Adipose tissue (tissue), 3 donors: Measurements from ENCODE around the gene NPIPA8. TPM values are rescaled to one million over a fixed set of nuclear protein-coding genes. Genes with fewer than 3 reads are reported as not detected.
"Not testable (repeated sequence)": the region's sequence is repeated elsewhere in the genome, so short reads cannot be mapped to it uniquely, and the experiment has no call there.

Source experiments
- H3K27ac ChIP-seq: one replicate; pipeline ENCODE4 v1.5.1; 2013; ENCODE audit warnings: low read depth, low read length
- WGBS, 3 donors: extraction: QIAGEN DNeasy Blood & Tissue Kit; methylation state at CpG; one replicate each; pipeline ENCODE4 v1.1.7; 2013; 5-methylcytosine and 5-hydroxymethylcytosine counted together
- polyA plus RNA-seq, 3 donors: library from polyadenylated mRNA; stranded (reverse); fragments of 200-250 nt; gene quantifications; one replicate each; pipeline ENCODE4 v1.2.3, GENCODE V29; 2013
- donor health status: healthy with polysubstance abuse.
- donor health status: Bipolar disorder and iron deficiency.
- donor health status: healthy.

Gene NPIPA8
- polyA plus RNA-seq, result 1 to 10 TPM in 1 of 3 donors, under 1 TPM in 1, not detected in 1; 0.12 to 8.8 TPM

DNA sequence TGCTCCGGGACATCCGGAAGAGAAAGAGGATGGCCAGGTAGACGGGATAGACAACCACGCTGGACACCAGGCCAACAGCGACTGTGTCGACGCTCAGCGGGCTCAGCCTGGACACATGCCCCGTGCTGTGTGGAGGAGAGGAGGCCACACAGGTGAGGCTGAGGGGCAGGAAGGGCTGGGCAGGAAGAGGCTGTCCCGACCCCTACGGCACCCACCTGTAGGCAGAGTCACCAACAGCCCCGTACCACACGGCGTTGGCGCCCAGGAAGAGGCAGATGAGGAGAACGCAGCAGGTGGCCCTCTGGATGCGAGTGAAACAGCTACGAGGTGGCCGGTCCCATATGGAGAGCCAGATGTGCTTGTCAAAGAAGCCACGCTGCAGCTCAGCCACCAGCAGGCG, at the start of gene NPIPA8:
Gene NPIPA8, minus strand, starts transcription at position 101 of the 400 bp plus-strand sequence. CDS start 4,074 bp downstream, outside the sequence.
- WGBS, 3 donors, result no CpG with 5 or more reads among the region's 21 CpGs
- H3K27ac ChIP-seq, result not testable (repeated sequence)

DNA sequence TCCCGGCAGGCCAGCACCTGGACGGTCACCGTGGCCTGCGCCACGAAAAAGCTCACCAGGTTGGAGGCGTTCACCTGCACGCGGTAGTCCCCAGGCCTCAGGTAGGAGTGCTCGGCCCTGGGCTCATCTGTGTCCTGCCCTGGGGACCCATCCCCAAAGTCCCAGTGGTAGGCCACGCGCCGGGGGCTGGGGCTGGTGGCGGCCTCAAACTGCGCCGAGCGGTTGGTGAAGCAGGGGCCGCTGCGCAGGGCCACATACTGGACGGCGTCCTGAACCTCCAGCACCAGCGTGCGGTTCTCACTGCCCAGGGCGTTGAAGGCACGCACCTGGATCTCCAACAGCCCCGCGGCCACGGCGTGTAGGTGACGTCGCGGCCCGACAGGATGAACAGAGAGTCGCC, 48.7 kb upstream of the NPIPA8 start:
- 96% methylated on average over 4 of the region's 33 CpGs; no CpG with 5 or more reads in 2 of the 3 donors for WGBS, 3 donors
- H3K27ac ChIP-seq, result not testable (repeated sequence)

DNA sequence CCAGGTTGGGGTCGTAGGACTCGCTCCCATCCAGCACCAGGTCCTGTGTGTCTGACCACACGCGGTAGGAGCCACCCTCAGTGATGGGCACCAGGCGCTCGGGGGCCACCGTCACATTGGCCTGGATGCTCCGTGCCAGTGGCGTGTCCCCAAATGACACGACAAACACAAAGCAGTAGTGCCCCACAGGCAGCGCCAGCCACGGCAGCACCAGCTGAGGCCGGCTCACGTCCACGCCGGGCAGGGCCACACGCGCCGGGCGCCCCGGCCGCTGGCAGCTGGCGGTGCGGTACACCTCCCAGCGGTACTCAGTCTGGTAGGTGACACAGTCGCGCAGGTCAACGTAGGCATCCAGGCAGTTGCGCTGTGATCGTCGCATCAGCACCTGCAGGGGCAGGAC, 48.3 kb upstream of the NPIPA8 start:
- H3K27ac ChIP-seq, result not testable (repeated sequence)

DNA sequence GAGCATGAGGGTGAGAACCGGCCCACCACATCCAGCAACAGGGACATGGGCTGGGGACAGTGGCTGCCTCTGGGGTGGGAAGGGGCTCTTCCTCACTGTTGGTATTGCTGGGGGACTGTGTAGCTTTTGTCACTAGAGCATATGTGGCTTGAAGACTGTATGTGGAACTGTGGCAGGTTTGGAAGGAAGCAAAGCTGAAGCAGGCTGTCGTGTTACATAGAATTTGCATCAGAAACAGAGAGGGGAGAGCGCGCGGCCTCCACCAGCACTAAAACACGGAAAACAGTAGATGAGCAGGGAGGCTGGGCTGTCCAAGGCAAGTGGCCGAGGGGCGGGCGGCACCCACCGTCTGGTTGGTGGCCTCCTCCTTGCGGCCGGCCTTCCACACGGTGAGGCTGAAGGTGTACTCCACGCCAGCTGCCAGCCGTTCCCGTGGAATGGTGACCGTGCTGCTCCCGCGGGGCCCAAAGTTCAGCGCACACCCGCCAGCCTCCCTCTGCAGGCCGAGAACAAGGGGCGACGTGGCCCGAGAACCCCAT, 47.6 kb upstream of the NPIPA8 start:
- not testable (repeated sequence) for H3K27ac ChIP-seq
- 89 to 92% methylated on average over 6 to 7 of the region's 25 CpGs; no CpG with 5 or more reads in 1 of the 3 donors for WGBS, 3 donors

More for the DNA sequence above, 48.3 kb upstream of the NPIPA8 start:
- WGBS, 3 donors, result 98% methylated on average over 9 of the region's 31 CpGs; no CpG with 5 or more reads in 2 of the 3 donors

DNA sequence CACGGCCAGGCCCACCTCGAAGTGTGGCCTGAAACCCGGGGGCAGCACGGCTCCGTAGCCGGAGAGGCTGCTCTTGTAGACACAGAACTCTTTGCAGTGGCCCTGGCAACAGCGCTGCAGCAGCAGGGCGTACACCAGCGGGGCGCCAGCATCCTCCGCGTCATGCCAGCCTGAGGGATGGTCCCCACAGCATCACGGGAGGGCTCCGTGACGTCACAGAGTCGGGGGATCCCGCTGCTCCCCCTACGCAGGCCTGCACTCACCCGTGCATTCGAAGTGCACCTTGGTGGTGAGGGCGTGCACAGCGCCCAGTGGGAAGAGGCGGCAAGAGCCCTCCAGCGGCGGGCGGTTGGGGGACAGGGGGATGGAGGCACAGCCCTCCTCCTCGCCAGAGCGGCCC, 46.2 kb upstream of the NPIPA8 start:
- not testable (repeated sequence) for H3K27ac ChIP-seq
- WGBS, 3 donors, result 93 to 96% methylated on average over 8 to 14 of the region's 28 CpGs; no CpG with 5 or more reads in 1 of the 3 donors

DNA sequence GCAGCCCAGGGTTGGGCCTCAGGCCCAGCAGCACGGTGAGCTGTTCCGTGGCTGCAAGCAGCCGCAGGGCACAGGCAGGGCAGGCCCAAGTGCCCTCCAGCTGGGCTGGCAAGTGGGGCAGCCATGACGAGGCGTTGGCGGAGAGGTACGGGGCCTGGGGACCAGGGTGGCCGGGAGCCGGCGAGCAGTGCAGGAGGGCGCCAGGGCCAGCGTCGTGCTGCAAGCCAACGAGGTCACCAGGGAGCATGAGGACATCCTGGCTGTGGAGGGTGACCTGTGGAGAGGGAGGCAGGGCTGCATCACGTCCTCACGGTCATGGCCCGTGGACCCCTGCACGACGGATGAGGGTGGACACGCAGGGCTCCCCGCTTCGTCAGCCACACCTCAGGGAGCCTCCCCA, 11.2 kb upstream of the NPIPA8 start:
- not testable (repeated sequence) for H3K27ac ChIP-seq
- 88% methylated on average over 3 of the region's 22 CpGs; no CpG with 5 or more reads in 2 of the 3 donors for WGBS, 3 donors

DNA sequence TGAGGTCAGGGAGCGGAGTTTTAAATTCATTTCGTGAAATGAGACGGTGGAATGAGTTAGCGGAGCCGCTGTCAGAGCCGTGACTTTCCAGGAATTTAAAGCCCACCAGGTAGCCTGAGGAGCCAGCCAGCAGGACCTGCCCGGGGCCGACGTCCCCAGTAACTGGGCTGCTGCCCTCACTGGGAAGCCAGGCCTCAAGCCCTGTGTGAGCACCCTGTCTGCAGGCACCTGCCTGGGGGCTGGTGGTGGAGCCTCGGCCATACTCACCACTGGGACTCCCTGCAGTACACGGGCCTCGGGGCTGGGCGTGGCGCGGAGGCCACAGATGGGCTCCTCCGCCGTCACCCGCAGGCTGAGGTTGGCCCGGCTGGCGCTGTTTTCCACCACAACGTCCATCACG, 10.5 kb upstream of the NPIPA8 start:
- H3K27ac ChIP-seq, result not testable (repeated sequence)
- 90 to 100% (median 100%) methylated on average over 2 to 3 of the region's 22 CpGs for WGBS, 3 donors

DNA sequence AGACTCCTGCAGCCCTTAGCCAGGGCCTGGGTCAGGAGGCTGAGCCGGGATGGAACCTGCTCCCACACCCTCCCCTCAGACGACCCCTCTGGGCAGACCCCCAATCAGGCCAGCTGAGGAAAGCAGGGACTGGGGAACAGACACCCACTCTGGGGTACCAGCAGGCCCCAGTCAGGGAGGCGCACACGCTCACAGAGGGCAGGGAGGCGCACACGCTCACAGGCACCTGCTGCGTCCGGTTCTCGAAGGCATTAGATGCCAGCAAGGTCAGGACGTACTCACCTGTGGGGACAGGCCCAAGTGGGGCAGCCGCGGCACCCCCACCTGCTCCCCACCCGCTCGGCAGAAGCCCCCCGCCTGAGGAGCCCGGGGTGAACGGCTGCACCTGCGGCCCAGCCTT, 8.1 kb upstream of the NPIPA8 start:
- no CpG with 5 or more reads among the region's 18 CpGs for WGBS, 3 donors

DNA sequence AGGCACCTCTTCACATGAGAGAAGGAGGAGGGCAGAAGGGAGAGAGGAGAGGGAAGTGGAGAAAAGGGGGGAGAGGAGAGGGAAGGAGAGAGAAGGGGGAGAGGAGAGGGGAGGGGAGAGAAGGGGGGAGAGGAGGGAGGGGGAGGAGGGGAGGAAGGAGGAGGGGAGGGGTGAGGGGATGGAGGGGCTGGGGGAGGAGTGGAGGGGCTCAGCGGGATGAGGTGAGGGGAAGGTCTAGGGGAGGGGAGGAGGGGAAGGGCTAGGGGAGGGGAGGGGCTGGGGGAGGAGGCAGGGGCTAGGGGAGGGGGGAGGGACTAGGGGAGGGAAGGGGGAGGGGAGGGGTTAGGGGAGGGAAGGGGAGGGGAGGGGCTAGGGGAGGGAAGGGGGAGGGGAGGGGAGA, 5.5 kb upstream of the NPIPA8 start:
- not testable (repeated sequence) for H3K27ac ChIP-seq
- 88% methylated on average over 1 of the region's 1 CpG; no CpG with 5 or more reads in 2 of the 3 donors for WGBS, 3 donors

More for the DNA sequence above, 8.1 kb upstream of the NPIPA8 start:
- H3K27ac ChIP-seq, result not testable (repeated sequence)

DNA sequence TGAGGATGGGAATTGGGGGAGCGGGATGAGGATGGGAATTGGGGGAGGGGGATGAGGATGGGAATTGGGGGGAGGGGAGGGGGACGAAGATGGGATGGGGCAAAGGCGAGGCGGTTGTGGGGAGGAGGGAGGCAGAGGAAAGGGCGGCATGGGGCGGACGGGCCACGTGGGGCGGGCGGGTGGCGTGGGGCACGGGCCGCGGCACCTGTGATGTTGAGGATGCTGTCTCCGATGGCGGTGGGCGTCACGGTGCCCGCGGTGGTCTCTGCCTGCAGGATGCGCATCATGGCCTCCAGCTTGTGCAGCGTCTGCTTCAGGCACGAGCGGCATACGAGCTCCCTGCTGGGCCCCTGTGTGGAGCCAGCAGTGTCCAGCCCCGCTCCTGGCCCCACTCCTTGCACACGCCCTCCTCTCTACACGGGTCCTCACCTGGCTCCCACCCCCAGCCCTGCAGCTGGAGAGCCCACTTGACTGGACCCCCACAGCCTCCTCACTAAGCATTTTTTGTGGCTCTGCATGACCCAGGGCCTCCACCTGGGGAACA, 5.0 kb upstream of the NPIPA8 start:
- not testable (repeated sequence) for H3K27ac ChIP-seq
- 87 to 94% (median 94%) methylated on average over 1 to 2 of the region's 28 CpGs for WGBS, 3 donors

DNA sequence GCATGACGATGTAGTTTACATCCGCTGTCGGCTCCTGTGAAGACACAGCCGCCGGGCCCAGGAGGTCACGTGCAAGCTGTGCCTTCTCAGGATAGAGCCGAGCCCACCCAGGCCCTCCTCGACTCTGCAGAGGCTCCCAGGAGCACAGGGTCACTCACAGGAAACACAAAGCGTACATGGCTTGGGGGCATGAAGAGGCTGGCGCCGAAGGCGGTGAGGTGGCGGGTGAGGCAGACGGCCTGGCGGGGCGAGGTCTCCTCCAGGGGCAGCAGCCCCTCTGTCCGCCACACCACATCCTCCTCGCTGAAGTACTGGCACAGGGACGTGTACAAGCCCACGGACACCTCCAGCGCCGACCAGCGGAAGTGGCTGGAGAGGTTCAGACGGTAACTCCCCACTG, 2.7 kb upstream of the NPIPA8 start:
- H3K27ac ChIP-seq, result not testable (repeated sequence)
- 83% methylated on average over 6 of the region's 24 CpGs; no CpG with 5 or more reads in 2 of the 3 donors for WGBS, 3 donors

DNA sequence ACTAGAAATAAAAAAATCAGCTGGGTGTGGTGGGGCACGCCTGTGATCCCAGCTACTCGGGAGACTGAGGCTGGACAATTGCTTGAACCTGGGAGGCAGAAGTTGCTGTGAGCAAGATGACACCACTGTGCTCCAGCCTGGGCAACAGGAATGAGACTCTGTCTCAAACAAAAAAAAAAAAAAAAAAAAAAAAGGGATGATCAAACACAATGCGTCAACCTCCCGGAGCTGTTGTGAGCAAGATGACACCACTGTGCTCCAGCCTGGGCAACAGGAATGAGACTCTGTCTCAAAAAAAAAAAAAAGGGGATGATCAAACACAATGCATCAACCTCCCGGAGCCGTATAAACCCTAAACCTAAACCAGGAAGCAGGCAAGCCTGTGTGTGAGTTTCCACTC, 24.7 kb downstream of the NPIPA8 start:
- WGBS, 3 donors, result no CpG with 5 or more reads among the region's 6 CpGs
- H3K27ac ChIP-seq, result not testable (repeated sequence)

DNA sequence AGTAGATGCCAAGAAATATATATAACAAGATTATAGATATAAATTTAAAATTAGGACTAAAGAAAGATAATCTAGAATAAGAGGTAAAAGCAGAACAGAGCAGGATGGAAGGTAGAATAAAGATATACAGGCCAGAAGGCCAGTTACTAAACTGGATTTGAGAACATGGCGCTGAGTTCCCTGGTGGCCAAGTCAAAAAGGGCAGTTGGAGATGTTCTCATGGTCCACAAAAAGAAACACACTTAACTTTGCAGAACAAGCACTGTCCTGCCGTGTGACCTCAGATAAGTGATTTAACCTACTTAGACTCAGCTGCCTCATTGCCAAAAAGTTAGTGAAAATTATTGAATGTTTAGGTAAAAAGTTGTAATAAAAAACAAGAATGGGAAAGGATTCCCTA, 27.4 kb downstream of the NPIPA8 start:
- no CpG with 5 or more reads among the region's 2 CpGs for WGBS, 3 donors
- not testable (repeated sequence) for H3K27ac ChIP-seq

DNA sequence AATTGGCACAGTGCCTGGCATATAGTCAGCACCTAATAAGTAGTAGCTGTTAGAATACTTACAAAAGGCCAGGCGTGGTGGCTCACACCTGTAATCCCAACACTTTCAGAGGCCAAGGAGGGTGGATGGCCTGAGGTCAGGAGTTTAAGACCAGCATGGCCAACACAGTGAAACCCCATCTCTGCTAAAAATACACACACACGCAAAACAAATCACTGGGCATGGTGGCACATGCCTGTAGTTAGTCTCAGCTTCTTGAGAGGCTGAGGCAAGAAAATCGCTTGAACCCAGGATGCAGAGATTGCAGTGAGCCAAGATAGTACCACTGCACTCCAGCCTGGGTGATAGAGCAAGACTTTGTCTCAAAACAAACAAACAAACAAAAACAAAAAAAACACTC, 29.3 kb downstream of the NPIPA8 start:
- WGBS, 3 donors, result 65 to 75% (median 69%) methylated on average over 1 of the region's 3 CpGs
- H3K27ac ChIP-seq, result not testable (repeated sequence)

DNA sequence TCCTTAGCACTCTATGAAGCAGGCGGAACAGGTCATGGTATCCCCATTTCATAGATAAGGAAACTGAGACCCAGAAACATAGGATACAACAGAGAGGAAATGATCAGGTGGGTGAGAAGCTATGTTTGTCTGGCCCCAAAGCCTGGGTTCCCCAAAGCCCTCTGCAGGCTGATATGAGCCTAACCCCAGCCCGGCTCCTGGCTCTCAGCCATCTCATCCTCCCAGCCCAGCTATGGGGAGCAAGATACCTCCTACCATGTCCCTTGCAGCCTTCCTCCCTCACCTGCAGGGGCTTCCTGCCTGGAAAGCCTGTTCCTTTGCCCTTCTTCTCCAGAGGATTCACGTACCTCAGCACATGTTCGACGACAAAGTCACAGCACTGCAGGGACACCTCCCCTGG, 30.5 kb downstream of the NPIPA8 start:
- WGBS, 3 donors, result 50 to 100% (median 66%) methylated on average over 1 to 4 of the region's 5 CpGs

DNA sequence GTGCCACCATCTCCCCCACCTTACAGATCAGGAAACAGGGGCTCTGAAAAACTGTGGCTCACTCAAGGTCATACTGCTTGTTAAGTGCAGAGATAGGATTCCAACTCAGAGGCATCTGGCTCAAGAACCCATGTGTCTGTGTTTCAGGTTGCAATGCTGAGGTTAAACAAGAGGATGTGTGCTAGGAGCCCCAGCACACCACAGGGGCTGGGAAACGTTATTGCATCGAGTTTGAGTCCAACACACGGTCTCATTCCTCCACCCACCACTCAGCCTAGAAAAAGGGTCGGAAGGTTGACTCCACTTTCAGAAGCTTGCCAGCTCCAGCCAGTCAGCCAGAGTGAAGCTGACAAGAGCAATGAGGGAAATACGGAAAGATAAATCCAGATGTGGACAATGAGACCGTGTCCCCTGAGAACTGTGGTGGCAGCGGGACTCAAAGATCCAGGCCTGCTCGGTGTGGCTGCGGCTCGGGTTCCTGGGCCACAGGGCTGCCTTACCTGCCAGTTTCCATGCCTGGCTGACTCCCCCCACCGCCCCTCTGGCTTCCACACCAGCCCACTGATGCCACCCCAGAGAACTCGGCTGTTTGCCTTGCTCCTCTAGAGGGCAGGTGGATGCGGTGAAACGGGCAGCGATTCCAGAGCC, 33.4 kb downstream of the NPIPA8 start:
- not testable (repeated sequence) for H3K27ac ChIP-seq
- WGBS, 3 donors, result 80% methylated on average over 1 of the region's 15 CpGs; no CpG with 5 or more reads in 2 of the 3 donors

More for the DNA sequence above, 30.5 kb downstream of the NPIPA8 start:
- not testable (repeated sequence) for H3K27ac ChIP-seq

DNA sequence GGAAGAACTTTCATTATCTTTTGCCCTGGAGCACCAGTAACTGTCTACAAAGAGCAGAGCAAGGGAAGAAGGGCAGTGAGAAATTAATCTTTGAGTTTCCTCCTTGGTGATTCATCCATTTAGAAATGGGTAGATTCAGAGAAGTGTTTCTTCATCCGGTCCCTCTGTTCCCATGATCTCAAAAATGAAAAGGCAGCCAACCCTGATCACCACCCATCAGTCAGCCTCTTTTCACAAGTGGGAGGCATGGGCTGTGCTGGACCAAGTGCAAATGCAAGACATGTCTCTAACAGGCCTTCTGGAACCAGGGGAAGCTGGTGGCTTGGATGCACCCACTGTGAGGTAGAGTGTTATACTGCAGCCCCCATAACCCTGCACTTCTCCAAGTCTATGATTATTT, 38.8 kb downstream of the NPIPA8 start:
- H3K27ac ChIP-seq, result not testable (repeated sequence)
- WGBS, 3 donors, result no CpG with 5 or more reads among the region's 1 CpG

DNA sequence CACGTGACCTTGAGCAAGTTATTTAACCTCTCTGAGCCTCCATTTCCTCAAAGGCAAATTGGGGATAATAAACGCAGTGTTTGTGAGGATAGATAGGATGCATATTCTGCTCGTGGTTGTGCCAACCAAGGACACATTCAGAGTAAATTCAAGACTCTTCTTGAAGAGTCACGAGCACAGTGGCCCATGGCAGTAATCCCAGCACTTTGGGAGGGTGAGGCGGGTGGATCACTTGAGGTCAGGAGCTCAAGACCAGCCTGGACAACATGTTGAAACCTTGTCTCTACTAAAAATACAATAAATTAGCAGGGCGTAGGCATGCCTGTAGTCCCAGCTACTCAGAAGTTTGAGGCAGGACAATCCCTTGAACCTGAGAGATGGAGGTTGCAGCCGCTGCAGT, 39.6 kb downstream of the NPIPA8 start:
- no CpG with 5 or more reads among the region's 7 CpGs for WGBS, 3 donors
- H3K27ac ChIP-seq, result not testable (repeated sequence)

DNA sequence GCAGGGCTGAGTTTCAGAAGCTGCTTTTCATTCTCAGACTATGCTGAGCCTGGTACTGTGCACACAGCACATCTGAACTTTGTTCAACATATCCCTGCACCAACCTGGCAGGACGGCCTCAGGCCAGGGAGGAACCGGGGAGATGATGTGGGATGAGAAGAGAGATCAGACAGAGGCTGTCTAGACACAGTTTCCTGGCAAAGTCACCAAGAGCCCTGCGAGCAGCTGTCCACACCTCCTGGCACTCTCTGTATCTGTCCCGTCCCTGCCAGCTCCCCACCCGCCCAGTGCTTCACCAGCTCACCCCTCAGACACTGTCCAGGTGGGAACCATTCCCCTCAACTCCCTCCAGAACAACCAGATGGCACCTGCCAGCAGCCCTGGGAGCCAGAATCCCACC, 42.2 kb downstream of the NPIPA8 start:
- no CpG with 5 or more reads among the region's 5 CpGs for whole genome bisulfite sequencing, 3 donors
- H3K27ac ChIP-seq, result not testable (repeated sequence)
